HepG2 (cell line): ENCODE results near the gene ZSWIM5. TPM values are rescaled to one million over a fixed set of nuclear protein-coding genes. Genes with fewer than 3 reads are reported as not detected.

Experiments used
- ATAC-seq: fragments of 200-7000 bp; cut with Tn5 transposase; 3 replicates; pipeline ENCODE4 v1.9.1; 2020; ENCODE audit warnings: mild to moderate bottlenecking, moderate library complexity
- BruUV-seq: library from RNA; stranded (reverse); fragments of 400-500 nt; replicated peaks from 2 replicates; lab custom pipeline; 2021; lab: Mats Ljungman, UMichigan
- CTCF ChIA-PET: fragments of 300-600 bp; formaldehyde crosslinking; extraction: SDS; loops from one replicate; lab custom pipeline; 2021; ENCODE audit warnings: low total read pairs, inconsistent platforms, low intra/inter-chr PET ratio; lab: Yijun Ruan, JAX
- POLR2A ChIA-PET: fragments of 350-600 bp; sonication (Branson Sonifier 250); formaldehyde crosslinking; loops from one replicate; lab custom pipeline; 2020; ENCODE audit warnings: antibody characterized with exemption, inconsistent platforms; lab: Yijun Ruan, JAX
- DNase-seq: peaks from one replicate; pipeline ENCODE4 v3.0.0-alpha.2; 2015; ENCODE audit warnings: low spot score
- FAIRE-seq: peaks from 3 replicates; lab custom pipeline; 2011; peaks lifted over from hg19 to GRCh38; lab: Jason Lieb, UNC
- H2AFZ ChIP-seq: one replicate; pipeline ENCODE4 v1.6.1; 2011; ENCODE audit warnings: low read length, inconsistent platforms
- H3K27ac ChIP-seq: fragments of 300-600 bp; 3 replicates; pipeline ENCODE4 v1.8.0; 2011; ENCODE audit warnings: mixed run types, mild to moderate bottlenecking, mixed read lengths, low read length, inconsistent platforms; ENCODE audit not compliant: insufficient read depth; ENCODE audit errors: extremely low read length
- H3K27me3 ChIP-seq, 2 experiments: fragments of 200-600 bp in 1 of 2; 2 replicates in 1 of 2; 3 replicates in 1 of 2; pipeline versions ENCODE4 v1.6.0 to v1.8.0; 2011; ENCODE audit warnings: low read length in 2 of 2, mild to moderate bottlenecking in 2 of 2, moderate library complexity in 2 of 2, inconsistent platforms in 1 of 2; ENCODE audit not compliant: insufficient read depth in 2 of 2, control insufficient read depth in 1 of 2
- H3K36me3 ChIP-seq, 2 experiments: fragments of 200-600 bp in 1 of 2; replicated peaks in 1 of 2; 2 replicates in 1 of 2; 3 replicates in 1 of 2; pipeline versions ENCODE4 v1.5.1 to v1.8.0; 2011; ENCODE audit warnings: low read length in 2 of 2, inconsistent platforms in 1 of 2; ENCODE audit not compliant: insufficient read depth in 2 of 2, control insufficient read depth in 1 of 2
- H3K4me1 ChIP-seq: 2 replicates; pipeline ENCODE4 v1.5.1; 2012; ENCODE audit warnings: low read length, inconsistent platforms; ENCODE audit not compliant: insufficient read depth
- H3K4me2 ChIP-seq: 2 replicates; pipeline ENCODE4 v1.6.0; 2011; ENCODE audit warnings: low read depth, low read length, inconsistent platforms
- H3K4me3 ChIP-seq, 3 experiments: fragments of 200-600 bp in 1 of 3; sonication (generic), shearing (Covaris generic) in 1 of 3; replicated peaks in 1 of 3; 2 replicates each; pipeline ENCODE4 v1.5.1; 2011 to 2016; ENCODE audit warnings: low read length in 3 of 3, inconsistent platforms in 2 of 3, low read depth in 2 of 3, mild to moderate bottlenecking in 2 of 3, control low read depth in 1 of 3, mixed read lengths in 1 of 3; ENCODE audit not compliant: insufficient read depth in 1 of 3
- H3K79me2 ChIP-seq: one replicate; pipeline ENCODE4 v1.6.1; 2011; ENCODE audit warnings: low read length, inconsistent platforms; ENCODE audit not compliant: insufficient read depth
- H3K9ac ChIP-seq: 2 replicates; pipeline ENCODE4 v1.6.0; 2011; ENCODE audit warnings: mild to moderate bottlenecking, low read depth, low read length, inconsistent platforms; ENCODE audit not compliant: insufficient read depth
- H3K9me3 ChIP-seq: 2 replicates; pipeline ENCODE4 v1.5.1; 2012; ENCODE audit warnings: mild to moderate bottlenecking, low read length
- H4K20me1 ChIP-seq: 2 replicates; pipeline ENCODE4 v1.6.0; 2011; ENCODE audit warnings: inconsistent platforms, mild to moderate bottlenecking, low read length, moderate library complexity; ENCODE audit not compliant: insufficient read depth
- GTF3A ChIP-seq: sonication (generic); formaldehyde crosslinking; conservative IDR thresholded peaks from 2 replicates; pipeline ENCODE4 v1.4.0; 2020; ENCODE audit warnings: mild to moderate bottlenecking, missing genetic modification reagents
- POLR2G ChIP-seq: fragments of 200-400 bp; formaldehyde crosslinking; IDR thresholded peaks from 2 replicates; pipeline ENCODE4 v1.6.1; 2018; ENCODE audit warnings: mild to moderate bottlenecking, low read depth, low read length, moderate library complexity
- ZBTB38 ChIP-seq: sonication (generic); formaldehyde crosslinking; IDR thresholded peaks from 2 replicates; pipeline ENCODE4 v1.5.1; 2020; ENCODE audit warnings: mild to moderate bottlenecking, missing genetic modification reagents
- ZFAT ChIP-seq: sonication (generic); formaldehyde crosslinking; conservative IDR thresholded peaks from 2 replicates; pipeline ENCODE4 v1.8.1; 2023; ENCODE audit warnings: missing genetic modification reagents, inconsistent platforms
- WGBS: methylation state at CpG from one replicate; pipeline ENCODE4 v1.1.6; 2017; ENCODE audit warnings: low lambda C conversion rate; 5-methylcytosine and 5-hydroxymethylcytosine counted together
- in situ Hi-C: cut with HindIII; loops from 2 replicates; pipeline ENCODE4 v1.10.0; 2017; ENCODE audit warnings: low pct_unique_long_range_greater_than_20kb; ENCODE audit not compliant: extremely low pct_ligation_motif_present
- intact Hi-C: fragments of 100-400 bp; cut with micrococcal nuclease; formaldehyde crosslinking; loops from one replicate; pipeline ENCODE4 v1.10.0; 2022; ENCODE audit not compliant: unreplicated experiment
- polyA plus RNA-seq, 8 experiments: library from polyadenylated mRNA; depleted of rRNA in 3 of 8; stranded (reverse) in 7 of 8; unstranded in 1 of 8; fragments of >200 nt; fragmentation: Illumina TruSeq in 4 of 8; extraction: Trizol in 4 of 8; gene quantifications; 2 replicates each; pipeline versions ENCODE4 v1.2.1 to v1.2.3, GENCODE V29; 2011 to 2016; ENCODE audit warnings: low read depth in 4 of 8, missing spikeins in 1 of 8, mixed read lengths in 1 of 8; ENCODE audit not compliant: insufficient read depth in 1 of 8
- total RNA-seq, 5 experiments: library from RNA; depleted of rRNA; stranded (reverse); fragments of >200 nt; fragmentation: Illumina TruSeq; extraction: Trizol; gene quantifications; 2 replicates each; pipeline ENCODE4 v1.2.3, GENCODE V29; 2016; ENCODE audit warnings: low read depth in 1 of 5

ZSWIM5 gene
- total and polyA plus RNA-seq, 2 of the 13 experiments (the other 11 are each of a cell fraction or from before 2014, with no cell fraction given): 11.0 to 20.6 TPM

GRCh38 chr1:45016090-45016697 lies 190.2 kb downstream of the ZSWIM5 start:
- H3K4me2 ChIP-seq: no peak overlapping the region
- intact Hi-C loops (loop anchor here (2.0 kb wide), 1 partner anchor 475 kb away; the partner anchor contains the start of gene TESK2), in situ Hi-C loops (loop anchor here (10.0 to 25.0 kb wide), 2 partner anchors 179 to 219 kb away; partner anchors contain the start of gene PTCH2)
- H3K27ac ChIP-seq: no peak overlapping the region
- peaks cover 0 to 14% of the 10 kb centered on the region in 2 experiments; a peak in 3 of 5 replicates for H3K36me3 ChIP-seq
- no peak overlapping the region for H3K9ac ChIP-seq
- peaks cover 22% of the 10 kb centered on the region for H3K4me1 ChIP-seq
- ChIA-PET POLR2A (interaction anchor here (10.4 kb wide), 1 partner anchor 285 kb away, joined by 231 read pairs; no protein-coding TSS in a partner anchor), CTCF (interaction anchor here (1.5 kb wide), 1 partner anchor 282 kb away, joined by 3 read pairs; no protein-coding TSS in a partner anchor)
- H3K79me2 ChIP-seq: peaks cover 14% of the 10 kb centered on the region
- no peaks in the 10 kb centered on the region for H3K9me3 ChIP-seq
- TF ChIP-seq ZBTB38 (no peak), GTF3A (CRISPR knock-in tag) (no peak), POLR2G (0 out of 2 replicates have a peak, but pooled peaks have one; percentile 5), ZFAT (CRISPR knock-in tag) (no peak)
- 98% methylated on average over 2 of the region's 2 CpGs for WGBS
- DNase-seq (no peak), ATAC-seq (no peak), FAIRE-seq (no peak)
- BruUV-seq: no TSS peak
- no peaks in the 10 kb centered on the region; a peak in 1 of 5 replicates for H3K27me3 ChIP-seq
- no peak overlapping the region for H3K4me3 ChIP-seq
- H4K20me1 ChIP-seq: no peaks in the 10 kb centered on the region
- no peak overlapping the region for H2AFZ ChIP-seq

GRCh38 chr1:45015683-45016082 lies 190.7 kb downstream of the ZSWIM5 start:
- H3K9ac ChIP-seq: no peak overlapping the region
- CTCF ChIA-PET: interaction anchor here (1.5 kb wide), 1 partner anchor 282 kb away, joined by 3 read pairs; no protein-coding TSS in a partner anchor
- intact Hi-C loops (loop anchor here (2.0 kb wide), 1 partner anchor 475 kb away; the partner anchor contains the start of gene TESK2), in situ Hi-C loops (loop anchor here (10.0 to 25.0 kb wide), 2 partner anchors 178 to 219 kb away; partner anchors contain the start of gene PTCH2)
- H3K4me2 ChIP-seq: no peak overlapping the region
- peaks cover 0 to 14% of the 10 kb centered on the region in 2 experiments; a peak in 3 of 5 replicates for H3K36me3 ChIP-seq
- 0 out of 2 replicates have a peak, but pooled peaks have one; percentile 3 for TF ChIP-seq POLR2G
- no peak for TF ChIP-seq ZBTB38
- DNase-seq (no peak), FAIRE-seq (no peak), ATAC-seq (no peak)
- WGBS: 74% methylated on average over 2 of the region's 2 CpGs
- H3K4me3 ChIP-seq: no peak overlapping the region
- H3K4me1 ChIP-seq: peaks cover 22% of the 10 kb centered on the region
- H2AFZ ChIP-seq: no peak overlapping the region
- H3K27me3 ChIP-seq: no peaks in the 10 kb centered on the region; a peak in 1 of 5 replicates
- POLR2A ChIA-PET: interaction anchor here (10.4 kb wide), 1 partner anchor 285 kb away, joined by 231 read pairs; no protein-coding TSS in a partner anchor
- peaks cover 17% of the 10 kb centered on the region for H3K79me2 ChIP-seq
- H4K20me1 ChIP-seq: no peaks in the 10 kb centered on the region
- no peak overlapping the region for H3K27ac ChIP-seq
- BruUV-seq: no TSS peak
- no peaks in the 10 kb centered on the region for H3K9me3 ChIP-seq
